Measurements from ENCODE around the gene WLS. TPM values are rescaled to one million over a fixed set of nuclear protein-coding genes. Genes with fewer than 3 reads are reported as not detected.

Gene WLS
- total RNA-seq, 1 donor from 2014 or later, result 29.9 TPM

- intact Hi-C loops (cut with DNase I), result no loop called here
- H3K27ac ChIP-seq, result no peak overlapping the region
- H3K4me1 ChIP-seq, result no peaks in the 10 kb centered on the region
- H3K9me3 ChIP-seq, result no peaks in the 10 kb centered on the region
- no peak for TF ChIP-seq CTCF (IDR thresholded peaks at IDR 0.05)
- H3K27me3 ChIP-seq, result no peaks in the 10 kb centered on the region
- H3K36me3 ChIP-seq, result peaks cover 0 to 2% of the 10 kb centered on the region in 2 donors
- no peak overlapping the region for H3K4me3 ChIP-seq
- no peak for DNase-seq (ENCODE audit: low spot score in 2 of 2)
These were observed 129.2 kb downstream of the WLS start for GRCh38 chr1:68103011-68103545.

- Histone ChIP-seq H3K27me3 (no peaks in the 10 kb centered on the region), H3K9me3 (no peaks in the 10 kb centered on the region), H3K4me1 (no peaks in the 10 kb centered on the region), H3K27ac (no peak overlapping the region), H3K36me3 (peaks cover 0 to 2% of the 10 kb centered on the region in 2 donors), H3K4me3 (no peak overlapping the region)
- TF ChIP-seq CTCF (IDR thresholded peaks at IDR 0.05), result no peak
- DNase-seq (ENCODE audit: low spot score in 2 of 2), result no peak
- intact Hi-C loops (cut with DNase I), result no loop called here
These were observed 130.5 kb downstream of the WLS start for GRCh38 chr1:68101829-68102228.

- no peak overlapping the region for H3K27ac ChIP-seq
- intact Hi-C loops (cut with DNase I), result no loop called here
- H3K4me1 ChIP-seq, result no peaks in the 10 kb centered on the region
- H3K4me3 ChIP-seq, result no peak overlapping the region
- no peaks in the 10 kb centered on the region for H3K9me3 ChIP-seq
- DNase-seq (ENCODE audit: low spot score in 2 of 2), result no peak
- peaks cover 0 to 2% of the 10 kb centered on the region in 2 donors for H3K36me3 ChIP-seq
- TF ChIP-seq CTCF (IDR thresholded peaks at IDR 0.05), result no peak
- H3K27me3 ChIP-seq, result no peaks in the 10 kb centered on the region
These were observed 131.8 kb downstream of the WLS start for GRCh38 chr1:68100571-68100970.

- Histone ChIP-seq H3K9me3 (peaks cover 0 to 4% of the 10 kb centered on the region in 2 donors), H3K4me3 (no peak overlapping the region), H3K36me3 (peaks cover 0 to 2% of the 10 kb centered on the region in 2 donors), H3K27ac (no peak overlapping the region), H3K27me3 (no peaks in the 10 kb centered on the region), H3K4me1 (no peaks in the 10 kb centered on the region)
- no peak for DNase-seq (ENCODE audit: low spot score in 2 of 2)
- no peak for TF ChIP-seq CTCF (IDR thresholded peaks at IDR 0.05)
- intact Hi-C loops (cut with DNase I), result no loop called here
These were observed 138.6 kb downstream of the WLS start for GRCh38 chr1:68093737-68094136.

GRCh38 chr1:68087184-68087583 lies 145.1 kb downstream of the WLS start:
- Histone ChIP-seq H3K36me3 (no peaks in the 10 kb centered on the region), H3K4me3 (no peak overlapping the region), H3K27me3 (no peaks in the 10 kb centered on the region), H3K27ac (no peak overlapping the region), H3K4me1 (no peaks in the 10 kb centered on the region), H3K9me3 (peaks cover 0 to 8% of the 10 kb centered on the region in 2 donors)
- no peak for TF ChIP-seq CTCF (IDR thresholded peaks at IDR 0.05)
- intact Hi-C loops (cut with DNase I), result no loop called here
- no peak for DNase-seq (ENCODE audit: low spot score in 2 of 2)

GRCh38 chr1:68085752-68086151 lies 146.6 kb downstream of the WLS start:
- Histone ChIP-seq H3K9me3 (peaks cover 0 to 8% of the 10 kb centered on the region in 2 donors), H3K4me1 (no peaks in the 10 kb centered on the region), H3K4me3 (no peak overlapping the region), H3K27ac (no peak overlapping the region), H3K36me3 (no peaks in the 10 kb centered on the region), H3K27me3 (no peaks in the 10 kb centered on the region)
- no peak for TF ChIP-seq CTCF (IDR thresholded peaks at IDR 0.05)
- intact Hi-C loops (cut with DNase I), result no loop called here
- no peak for DNase-seq (ENCODE audit: low spot score in 2 of 2)
